CD4-positive, CD25-positive, alpha-beta regulatory T cell (primary cell): ENCODE measurements around the gene LHX3. TPM values are rescaled to one million over a fixed set of nuclear protein-coding genes. Genes with fewer than 3 reads are reported as not detected.

Source experiments
- ATAC-seq, 2 donors: fragments of 150-1000 bp; cut with Tn5 transposase; one replicate each; pipeline ENCODE4 v1.10.0; 2021; ENCODE audit warnings: low read depth in 2 of 2, moderate number of reproducible peaks in 2 of 2, moderate library complexity in 1 of 2
- DNase-seq, 3 donors: peaks; one replicate each; pipeline versions ENCODE4 v3.0.0 to v3.0.0-alpha.2; 2012 to 2022; ENCODE audit warnings: mixed read lengths in 1 of 3
- H3K27ac ChIP-seq: one replicate; pipeline ENCODE4 v1.7.0; 2013; ENCODE audit warnings: mild to moderate bottlenecking, low read length; ENCODE audit not compliant: insufficient read depth, poor library complexity, severe bottlenecking
- H3K27me3 ChIP-seq: one replicate; pipeline ENCODE4 v1.7.0; 2013; ENCODE audit warnings: low read length; ENCODE audit not compliant: control insufficient read depth, insufficient read depth
- H3K36me3 ChIP-seq: one replicate; pipeline ENCODE4 v1.7.0; 2013; ENCODE audit warnings: mild to moderate bottlenecking, low read length, moderate library complexity; ENCODE audit not compliant: control insufficient read depth, insufficient read depth
- H3K4me1 ChIP-seq: 2 replicates; pipeline ENCODE4 v1.7.0; 2013; ENCODE audit warnings: mild to moderate bottlenecking, low read length; ENCODE audit not compliant: insufficient read depth, control insufficient read depth, poor library complexity, severe bottlenecking
- H3K4me3 ChIP-seq: one replicate; pipeline ENCODE4 v1.7.0; 2013; ENCODE audit warnings: low read depth, mild to moderate bottlenecking, low read length, moderate library complexity
- H3K9me3 ChIP-seq, 2 experiments: 1 replicate in 1 of 2; 2 replicates in 1 of 2; pipeline ENCODE4 v1.7.0; 2013; ENCODE audit warnings: low read length in 2 of 2, mild to moderate bottlenecking in 1 of 2, moderate library complexity in 1 of 2; ENCODE audit not compliant: control insufficient read depth in 2 of 2
- H3K27ac Mint-ChIP-seq, 3 donors: one replicate each; pipeline ENCODE4 v1.8.0; 2020 to 2022; ENCODE audit warnings: mild to moderate bottlenecking in 3 of 3, mixed read lengths in 3 of 3, moderate library complexity in 2 of 3
- H3K27me3 Mint-ChIP-seq: one replicate; pipeline ENCODE4 v1.8.0; 2022; ENCODE audit warnings: mild to moderate bottlenecking, mixed read lengths
- H3K36me3 Mint-ChIP-seq: one replicate; pipeline ENCODE4 v1.8.0; 2020; ENCODE audit warnings: mixed read lengths
- H3K4me1 Mint-ChIP-seq, 4 donors: one replicate each; pipeline ENCODE4 v1.8.0; 2020 to 2022; ENCODE audit warnings: mixed read lengths in 4 of 4, mild to moderate bottlenecking in 1 of 4
- H3K4me3 Mint-ChIP-seq, 4 donors: one replicate each; pipeline ENCODE4 v1.8.0; 2020 to 2022; ENCODE audit warnings: mild to moderate bottlenecking in 4 of 4, mixed read lengths in 4 of 4, moderate library complexity in 3 of 4
- H3K9me3 Mint-ChIP-seq, 7 donors: one replicate each; pipeline ENCODE4 v1.8.0; 2020 to 2022; ENCODE audit warnings: mixed read lengths in 7 of 7, mild to moderate bottlenecking in 3 of 7, moderate library complexity in 2 of 7
- polyA plus RNA-seq, 4 donors: library from polyadenylated mRNA; unstranded; fragments of 300-500 nt; fragmentation: Illumina TruSeq; gene quantifications; one replicate each; pipeline ENCODE4 v1.2.3, GENCODE V29; 2021
- total RNA-seq: library from RNA; stranded (reverse); gene quantifications from one replicate; pipeline ENCODE4 v1.2.3, GENCODE V29; 2022

The LHX3 gene
- total and polyA plus RNA-seq, 5 donors from 2014 or later: not detected

DNA sequence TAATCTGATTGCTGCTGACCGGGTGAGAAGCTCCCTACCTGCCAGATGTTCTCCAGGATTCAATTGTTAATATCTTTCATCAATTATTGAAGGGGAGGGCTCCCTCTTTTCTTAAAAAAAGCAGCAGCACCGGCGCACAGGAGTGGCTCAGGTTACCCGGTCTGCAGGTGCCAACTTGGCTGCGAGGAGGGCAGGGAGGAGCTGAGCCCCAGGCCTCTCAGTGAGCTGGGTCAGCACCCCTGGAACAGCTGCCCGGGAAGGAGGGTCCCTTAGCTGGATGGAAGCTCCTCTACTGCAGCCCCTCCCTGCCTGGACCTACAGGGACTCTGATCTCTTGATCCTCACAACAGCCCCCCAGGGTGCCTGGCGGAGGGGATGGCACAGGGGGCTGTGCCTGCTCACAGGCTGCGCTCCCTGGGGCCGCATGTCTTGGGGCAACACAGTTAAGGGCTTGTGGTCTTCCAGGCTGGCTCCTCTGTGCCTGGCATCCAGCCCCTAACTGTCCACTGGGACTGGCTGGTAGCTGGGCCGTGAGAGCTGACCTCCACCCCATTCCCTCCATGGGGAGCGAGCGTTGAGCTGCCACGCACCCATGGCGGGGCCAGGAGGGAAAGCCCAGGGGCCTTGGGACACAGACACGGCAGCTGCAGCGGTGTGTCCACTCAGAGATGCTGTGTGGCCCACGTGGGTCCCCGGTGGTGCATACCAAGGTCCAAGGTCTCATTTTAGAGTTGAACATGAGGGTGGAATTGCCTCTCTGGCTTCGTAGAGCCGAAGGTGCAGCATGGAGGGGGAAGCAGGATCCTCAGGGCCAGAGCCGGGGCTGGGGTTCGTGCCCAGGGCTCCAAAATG, 57.7 kb downstream of the LHX3 start:
- Histone ChIP-seq H3K4me3 (no peak overlapping the region), H3K4me1 (no peaks in the 10 kb centered on the region), H3K9me3 (no peaks in the 10 kb centered on the region), H3K27me3 (no peaks in the 10 kb centered on the region), H3K36me3 (no peaks in the 10 kb centered on the region), H3K27ac (no peak overlapping the region)
- ATAC-seq: no peak
- Mint-ChIP-seq H3K9me3 (no peaks in the 10 kb centered on the region), H3K36me3 (no peaks in the 10 kb centered on the region), H3K4me1 (no peaks in the 10 kb centered on the region), H3K27me3 (no peaks in the 10 kb centered on the region), H3K27ac (no peak overlapping the region), H3K4me3 (no peak overlapping the region)
- DNase-seq: no peak

Other genes starting within 250 kb of the LHX3 start
- gene UBAC1, start 243.8 kb downstream of the LHX3 start, total RNA-seq: 23.8 TPM
- gene UBAC1, start 243.8 kb downstream of the LHX3 start, polyA plus RNA-seq: 10 to 100 TPM; 17.8 to 27.7 (median 23.4) TPM
- gene NACC2, start 109.8 kb downstream of the LHX3 start, total RNA-seq: 4.8 TPM
- 1 to 10 TPM in 2 of 4 donors, under 1 TPM in 2; 0.76 to 1.9 (median 0.92) TPM for gene NACC2, start 109.8 kb downstream of the LHX3 start, polyA plus RNA-seq
- gene TMEM250, start 86.3 kb downstream of the LHX3 start, total RNA-seq: 21.5 TPM
- gene TMEM250, start 86.3 kb downstream of the LHX3 start, polyA plus RNA-seq: 10 to 100 TPM; 44.7 to 55.6 (median 45.7) TPM
- gene QSOX2, start 40.7 kb upstream of the LHX3 start, total RNA-seq: 16.6 TPM
- under 1 TPM; 0.33 to 0.63 (median 0.41) TPM for gene QSOX2, start 40.7 kb upstream of the LHX3 start, polyA plus RNA-seq
- gene CCDC187, start 99.0 kb upstream of the LHX3 start, total RNA-seq: not detected
- not detected for gene CCDC187, start 99.0 kb upstream of the LHX3 start, polyA plus RNA-seq
- 12.3 TPM for gene GPSM1, start 122.4 kb upstream of the LHX3 start, total RNA-seq
- 1 to 10 TPM in 3 of 4 donors, under 1 TPM in 1; 0.59 to 1.9 (median 1.2) TPM for gene GPSM1, start 122.4 kb upstream of the LHX3 start, polyA plus RNA-seq
- gene DNLZ, start 158.6 kb upstream of the LHX3 start, total RNA-seq: 25.5 TPM
- gene DNLZ, start 158.6 kb upstream of the LHX3 start, polyA plus RNA-seq: 10 to 100 TPM; 51.1 to 67.9 (median 61.5) TPM
- 0.35 TPM for gene CARD9, start 168.5 kb upstream of the LHX3 start, total RNA-seq
- gene CARD9, start 168.5 kb upstream of the LHX3 start, polyA plus RNA-seq: under 1 TPM; 0.23 to 0.82 (median 0.33) TPM
- gene SNAPC4, start 195.0 kb upstream of the LHX3 start, total RNA-seq: 13.3 TPM
- 1 to 10 TPM in 2 of 4 donors, under 1 TPM in 2; 0.40 to 1.2 (median 0.96) TPM for gene SNAPC4, start 195.0 kb upstream of the LHX3 start, polyA plus RNA-seq
- gene ENTR1, start 205.5 kb upstream of the LHX3 start, total RNA-seq: 63.2 TPM
- 1 to 10 TPM; 7.8 to 9.9 (median 9.2) TPM for gene ENTR1, start 205.5 kb upstream of the LHX3 start, polyA plus RNA-seq
- gene PMPCA, start 205.5 kb upstream of the LHX3 start, total RNA-seq: 86.2 TPM
- 10 to 100 TPM; 36.5 to 46.5 (median 39.2) TPM for gene PMPCA, start 205.5 kb upstream of the LHX3 start, polyA plus RNA-seq
- gene INPP5E, start 234.7 kb upstream of the LHX3 start, total RNA-seq: 30.3 TPM
- gene INPP5E, start 234.7 kb upstream of the LHX3 start, polyA plus RNA-seq: 1 to 10 TPM; 1.9 to 4.4 (median 2.3) TPM